ENCODE measurements around the gene NPNT.

Gene NPNT

DNA sequence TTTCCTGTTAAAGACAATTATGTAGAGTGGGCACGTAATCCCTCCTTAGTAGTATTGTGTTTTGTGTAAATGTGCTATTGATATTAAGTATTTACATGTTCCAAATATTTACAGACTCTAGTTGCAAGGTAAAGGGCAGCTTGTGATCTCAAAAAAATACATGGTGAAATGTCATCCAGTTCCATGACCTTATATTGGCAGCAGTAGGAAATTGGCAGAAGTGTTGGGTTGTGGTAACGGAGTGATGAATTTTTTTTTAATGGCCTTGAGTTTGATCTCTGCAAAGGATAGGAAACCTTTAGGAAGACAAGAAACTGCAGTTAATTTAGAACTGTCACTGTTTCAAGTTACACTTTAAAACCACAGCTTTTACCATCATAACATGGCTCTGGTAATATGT is 74.3 kb downstream of the NPNT start:
- no peak for DNase-seq (ENCODE audit: low read depth in 2 of 3, low spot score in 1 of 3)

DNA sequence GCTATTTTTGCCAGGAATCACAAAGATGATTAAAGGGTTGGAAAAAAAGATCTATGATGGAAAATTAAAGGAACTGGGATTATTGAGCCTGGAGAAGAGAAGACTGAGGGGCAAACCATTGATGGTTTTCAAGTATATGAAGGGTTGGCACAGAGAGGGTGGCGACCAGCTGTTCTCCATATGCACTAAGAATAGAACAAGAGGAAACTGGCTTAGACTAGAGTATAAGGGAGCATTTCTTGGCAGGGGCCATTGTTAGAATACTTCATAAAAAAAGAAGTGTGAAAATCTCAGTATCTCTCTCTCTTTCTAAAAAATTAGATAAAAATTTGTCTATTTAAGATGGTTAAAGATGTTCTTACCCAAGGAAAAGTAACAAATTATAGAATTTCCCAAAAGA is 75.1 kb downstream of the NPNT start:
- DNase-seq (ENCODE audit: low read depth in 2 of 3, low spot score in 1 of 3), result no peak

DNA sequence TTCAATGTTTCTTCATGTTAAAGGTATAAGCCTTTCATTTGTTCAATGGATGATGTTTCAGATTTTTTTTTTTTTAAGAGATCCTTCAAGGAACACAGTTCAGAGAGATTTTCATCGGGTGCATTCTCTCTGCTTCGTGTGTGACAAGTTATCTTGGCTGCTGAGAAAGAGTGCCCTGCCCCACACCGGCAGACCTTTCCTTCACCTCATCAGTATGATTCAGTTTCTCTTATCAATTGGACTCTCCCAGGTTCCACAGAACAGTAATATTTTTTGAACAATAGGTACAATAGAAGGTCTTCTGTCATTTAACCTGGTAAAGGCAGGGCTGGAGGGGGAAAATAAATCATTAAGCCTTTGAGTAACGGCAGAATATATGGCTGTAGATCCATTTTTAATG is 75.8 kb downstream of the NPNT start:
- DNase-seq (ENCODE audit: low read depth in 2 of 3, low spot score in 1 of 3), result no peak

DNA sequence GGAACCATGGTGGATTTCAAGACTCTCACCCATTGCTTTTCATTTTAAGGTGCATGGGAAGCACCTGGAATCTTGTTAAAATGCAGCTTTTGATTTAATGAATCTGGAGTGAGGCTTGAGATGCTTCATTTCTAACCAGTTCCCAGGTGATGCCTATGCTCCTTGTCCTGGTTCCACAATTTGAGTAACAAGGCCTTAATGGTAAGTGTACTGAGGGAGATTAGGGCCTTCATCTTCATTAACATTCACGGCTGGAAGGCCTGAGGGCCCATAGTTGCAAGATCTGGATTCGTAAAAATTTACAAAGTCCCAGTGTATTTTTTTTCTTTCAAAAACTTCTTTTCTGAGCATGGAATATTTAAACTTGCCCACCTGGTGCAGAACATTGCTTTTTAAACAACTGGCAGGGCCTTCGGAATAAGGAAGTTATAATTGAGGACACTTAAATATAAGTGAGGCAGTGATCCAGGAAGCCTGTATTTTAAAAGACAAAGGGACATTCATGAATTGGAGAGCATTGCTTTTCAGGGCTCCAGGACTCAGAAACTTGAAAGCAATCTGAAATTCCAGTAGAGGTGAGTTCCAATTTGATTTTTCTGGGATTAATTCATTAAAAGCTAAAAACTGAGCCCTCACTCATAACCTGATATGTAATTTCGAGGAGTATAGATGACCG is 77.8 kb downstream of the NPNT start:
- DNase-seq (ENCODE audit: low read depth in 2 of 3, low spot score in 1 of 3), result no peak

DNA sequence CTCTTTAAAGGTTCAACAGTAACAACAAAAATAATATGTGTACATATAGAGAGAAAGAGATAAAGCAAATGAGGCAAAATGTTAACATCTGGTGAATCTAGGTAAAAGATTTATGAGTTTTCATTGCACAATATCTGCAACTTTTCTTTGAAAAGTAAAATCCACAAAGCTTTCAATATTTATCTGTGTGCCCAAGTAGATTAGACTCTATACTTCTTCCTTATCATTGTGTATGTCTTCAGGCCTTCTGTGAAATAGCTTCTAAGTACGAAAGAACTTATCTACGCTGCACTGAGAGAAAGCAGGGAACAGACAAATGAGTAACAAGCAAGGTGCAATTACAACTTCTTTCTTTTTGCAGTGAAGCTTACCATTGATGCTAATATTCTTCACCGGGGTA is 81.6 kb downstream of the NPNT start:
- no peak for DNase-seq (ENCODE audit: low read depth in 2 of 3, low spot score in 1 of 3)

DNA sequence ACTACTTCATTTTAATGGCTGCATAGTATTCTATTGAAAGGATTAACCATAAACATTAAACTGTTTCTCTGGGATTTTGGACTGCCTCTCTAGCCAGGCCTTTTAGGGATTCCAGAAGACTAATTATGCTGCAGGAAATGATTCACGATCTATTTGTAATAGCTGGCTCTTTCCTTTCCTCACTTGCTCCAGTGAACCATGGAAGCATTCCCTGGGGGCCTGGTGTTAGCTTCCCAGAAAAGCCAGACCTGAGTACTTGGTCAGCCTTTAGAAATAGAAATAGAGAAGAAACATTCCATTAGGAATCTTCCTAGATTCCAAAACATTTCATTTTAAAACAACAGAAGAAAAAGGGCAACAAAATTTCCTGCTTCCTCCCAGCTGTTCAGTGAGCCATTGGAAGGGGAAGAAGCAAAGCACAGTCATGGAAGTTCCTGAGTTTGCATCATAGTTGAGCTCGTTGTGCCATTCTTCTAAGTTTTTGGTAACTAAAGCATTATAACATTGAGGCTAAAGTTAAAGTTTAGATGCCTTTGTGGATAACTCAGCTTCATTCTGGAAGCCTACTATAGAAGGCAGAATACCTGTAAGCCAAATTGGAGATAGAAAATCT is 83.5 kb downstream of the NPNT start:
- no peak for DNase-seq (ENCODE audit: low read depth in 2 of 3, low spot score in 1 of 3)

DNA sequence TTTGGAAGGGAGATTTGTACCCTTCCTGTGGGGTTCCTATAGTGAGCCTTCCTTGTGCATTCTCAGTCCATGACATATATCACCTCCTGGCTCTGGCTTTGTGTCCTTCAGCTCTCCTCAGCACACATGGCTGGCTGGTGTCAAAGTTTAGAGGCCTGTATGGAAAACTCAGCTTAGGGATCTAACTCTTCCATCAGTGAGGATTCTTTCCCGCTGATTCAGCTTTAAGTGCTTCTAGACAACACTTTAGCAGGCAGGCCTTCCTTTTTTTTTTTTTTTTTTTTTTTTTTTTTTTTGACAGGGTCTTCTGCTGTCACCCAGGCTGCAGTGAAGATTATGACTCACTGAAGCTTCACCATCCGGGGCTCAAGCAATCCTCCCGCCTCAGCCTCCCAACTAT is 84.2 kb downstream of the NPNT start:
- no peak for DNase-seq (ENCODE audit: low read depth in 2 of 3, low spot score in 1 of 3)

DNA sequence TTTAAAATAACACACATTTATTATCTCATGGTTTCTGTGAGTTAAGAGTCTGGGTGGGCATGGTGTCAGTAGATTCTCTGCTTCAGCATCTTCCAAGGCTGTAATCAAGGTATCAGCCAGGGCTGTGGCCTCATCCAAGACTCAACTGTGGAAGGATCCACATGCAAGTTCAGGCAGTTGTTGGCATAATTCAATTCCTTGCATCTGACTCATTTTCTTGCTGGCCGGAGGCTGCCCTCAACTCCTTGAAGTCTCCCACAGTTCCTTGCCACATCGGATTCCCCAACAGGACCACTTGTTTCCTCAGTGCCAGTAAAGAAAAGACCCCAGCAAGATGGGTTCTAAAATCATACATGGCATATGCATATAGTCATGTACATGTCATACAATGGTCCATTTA is 93.4 kb downstream of the NPNT start:
- DNase-seq (ENCODE audit: low read depth in 2 of 3, low spot score in 1 of 3), result no peak

DNA sequence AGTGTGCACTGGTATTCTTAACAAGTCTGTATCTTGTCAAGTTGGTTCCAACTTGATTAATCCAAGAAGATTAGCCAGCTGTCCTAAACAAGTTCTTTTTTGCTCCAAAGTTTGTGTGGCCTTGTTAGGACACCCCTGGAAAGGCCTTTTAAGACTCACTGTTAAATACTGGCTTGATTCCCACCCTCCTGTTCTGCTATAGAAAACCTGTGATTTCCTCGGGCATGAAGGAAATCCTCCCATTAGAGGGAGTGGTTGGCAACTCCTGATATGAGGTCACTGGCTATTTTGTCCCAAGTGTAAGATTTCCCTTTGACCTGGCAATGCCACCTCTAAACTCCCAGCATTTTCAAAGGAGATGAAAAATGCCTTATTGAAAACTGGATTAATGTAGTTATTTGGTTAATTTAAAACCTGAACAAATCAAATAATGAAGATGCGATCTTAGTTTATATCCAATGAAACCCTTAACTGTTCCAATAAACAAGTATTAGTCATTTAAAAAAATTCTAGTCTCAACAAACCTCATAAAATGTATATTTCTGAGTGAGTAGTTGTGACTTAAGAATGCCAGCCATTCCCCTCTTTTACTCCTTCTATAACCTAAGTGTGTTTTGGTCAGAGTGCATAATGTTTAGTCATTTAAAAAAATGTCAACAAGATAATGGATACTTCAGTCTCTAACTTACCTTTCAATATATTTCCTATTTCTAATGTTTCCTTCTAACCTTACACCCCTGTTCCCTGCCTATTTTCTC is 94.4 kb downstream of the NPNT start:
- no peak for DNase-seq (ENCODE audit: low read depth in 2 of 3, low spot score in 1 of 3)

DNA sequence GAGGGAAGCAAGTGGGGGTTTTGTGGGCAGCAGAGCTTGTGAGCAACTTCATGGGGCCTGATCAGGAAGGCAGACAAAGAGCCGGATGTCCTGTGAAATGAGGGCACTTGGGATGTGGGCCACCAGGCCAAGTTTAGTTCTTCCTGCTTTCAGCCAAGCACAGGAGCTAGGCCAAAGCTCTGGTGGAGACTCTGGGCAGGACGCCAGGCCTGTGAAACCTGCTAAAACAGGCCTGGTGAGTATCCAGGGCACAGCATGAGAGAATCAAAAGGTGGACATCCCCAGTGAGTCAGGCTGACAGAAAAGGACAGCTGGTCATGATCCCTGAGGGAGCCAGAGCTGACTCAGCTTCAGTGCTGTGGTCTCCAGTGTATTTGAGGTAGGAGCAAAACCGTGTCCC is 95.7 kb downstream of the NPNT start:
- DNase-seq (ENCODE audit: low read depth in 2 of 3, low spot score in 1 of 3), result no peak

DNA sequence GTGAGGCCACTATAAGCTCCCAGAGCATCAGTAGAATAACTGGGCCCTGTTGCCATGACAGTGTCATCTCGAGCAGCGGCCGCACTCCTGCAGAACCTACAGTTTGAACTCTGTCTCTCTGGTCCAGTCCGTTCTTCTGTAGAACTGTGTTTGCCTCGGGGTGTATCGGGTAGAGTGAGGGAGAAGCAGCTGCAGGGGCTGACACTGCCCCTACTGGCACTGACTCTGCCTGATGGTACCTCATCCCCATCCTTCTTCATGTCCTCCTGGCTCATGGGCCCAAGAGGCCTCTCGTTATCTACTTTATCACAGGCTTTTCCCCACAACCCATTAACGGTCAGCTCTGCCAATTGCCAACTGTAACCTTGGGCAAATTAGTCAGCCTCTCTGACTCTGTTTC is 96.5 kb downstream of the NPNT start:
- no peak for DNase-seq (ENCODE audit: low read depth in 2 of 3, low spot score in 1 of 3)

DNA sequence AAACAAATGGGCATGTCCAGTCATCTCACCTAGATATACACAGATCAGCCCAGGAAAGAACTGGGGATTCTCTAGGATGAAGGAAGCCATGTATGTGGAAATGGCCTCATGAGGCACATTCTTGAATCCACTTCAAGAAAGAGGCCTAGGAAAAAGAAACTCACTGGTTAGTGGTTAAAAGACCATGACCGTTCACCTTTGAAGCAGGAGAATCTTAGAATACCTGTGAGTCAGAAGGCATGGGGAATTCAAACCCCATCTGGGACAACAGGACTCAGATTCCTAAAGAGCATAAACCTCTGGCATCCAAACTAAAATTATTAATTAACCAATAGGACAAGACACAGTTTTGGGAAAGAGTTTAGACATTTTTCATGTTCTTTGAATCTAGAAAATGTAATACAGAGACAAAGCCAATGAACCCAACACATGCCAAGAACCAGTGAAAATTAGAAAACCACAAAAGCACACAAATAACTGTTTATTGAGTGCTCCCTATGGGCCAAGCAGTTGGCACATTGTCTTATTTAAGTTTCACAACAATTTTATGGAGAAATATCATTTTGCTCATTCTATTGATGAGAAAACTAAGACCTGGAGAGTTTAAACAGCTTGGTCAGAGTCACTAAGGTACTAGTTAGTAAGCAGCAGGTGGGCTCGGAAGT is 97.5 kb downstream of the NPNT start:
- no peak for DNase-seq (ENCODE audit: low read depth in 2 of 3, low spot score in 1 of 3)

DNA sequence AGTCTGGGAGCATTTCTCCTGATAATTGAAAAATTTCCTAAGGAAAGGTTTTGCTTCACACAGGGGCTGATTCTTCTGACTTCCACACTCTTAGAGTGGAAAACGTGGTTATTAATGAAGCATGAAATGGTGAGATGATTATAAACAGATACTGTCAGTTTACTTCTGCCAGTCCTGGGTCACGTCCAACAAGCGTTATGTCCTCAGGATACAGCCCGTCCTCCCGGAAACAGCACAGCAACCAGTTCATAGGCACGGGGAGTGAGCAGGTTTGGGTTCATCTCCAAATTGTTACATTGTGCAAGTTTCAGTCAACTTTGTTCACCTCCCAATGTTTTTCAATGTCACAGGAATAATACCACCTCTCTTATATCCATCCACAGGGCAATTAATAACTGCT is 98.8 kb downstream of the NPNT start:
- no peak for DNase-seq (ENCODE audit: low read depth in 2 of 3, low spot score in 1 of 3)

DNA sequence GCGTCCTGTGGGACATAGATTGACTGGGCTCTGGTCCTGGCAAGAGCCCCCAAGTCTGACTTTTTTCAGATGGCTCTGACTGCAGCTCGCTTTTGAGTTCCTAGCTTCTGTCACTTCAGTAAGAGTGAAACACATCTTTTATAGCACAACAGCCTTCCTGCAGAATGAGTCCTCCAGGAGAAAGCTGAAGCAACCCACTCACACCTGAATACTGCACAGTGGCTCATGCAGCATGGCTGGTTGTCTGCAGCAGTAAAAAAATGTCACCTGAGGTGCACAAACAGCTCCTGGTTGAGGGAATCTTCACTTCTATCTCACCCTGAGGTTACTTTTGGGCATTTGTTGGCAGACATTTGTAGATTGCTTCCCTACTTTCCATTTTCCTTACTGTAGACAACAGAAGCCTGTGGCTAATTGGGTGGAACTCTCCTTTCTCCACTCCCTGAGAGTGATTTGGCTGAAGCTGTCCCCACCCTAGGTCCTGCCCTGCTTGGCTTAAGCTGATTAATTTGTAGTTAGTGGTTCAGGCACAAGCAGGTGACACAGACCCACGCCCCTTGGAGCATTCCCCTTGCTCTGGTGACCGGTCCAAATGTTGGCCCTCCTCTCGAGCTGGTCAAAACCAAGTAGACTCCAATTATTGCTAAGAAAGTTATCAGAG is 99.7 kb downstream of the NPNT start:
- DNase-seq (ENCODE audit: low read depth in 2 of 3, low spot score in 1 of 3), result no peak

DNA sequence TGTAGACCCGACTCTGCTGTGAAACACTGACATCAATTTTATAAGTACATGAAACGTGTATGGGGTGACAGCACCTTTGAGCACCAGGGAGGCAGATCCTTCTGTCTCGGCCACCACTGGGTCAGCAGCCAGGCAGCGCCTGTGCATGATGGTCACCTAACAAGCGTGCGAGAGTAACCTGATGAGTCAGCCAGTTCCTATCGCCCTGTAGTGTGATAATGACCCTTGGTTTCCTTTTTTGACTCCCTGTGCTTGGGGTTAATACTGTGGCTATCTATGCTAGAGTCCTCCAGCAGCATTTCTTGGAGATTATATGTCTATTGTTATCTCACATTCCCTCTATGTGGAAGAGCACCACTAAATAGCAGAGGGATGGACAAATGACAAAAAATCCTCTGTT is 101.6 kb downstream of the NPNT start:
- no peak for DNase-seq (ENCODE audit: low read depth in 2 of 3, low spot score in 1 of 3)

DNA sequence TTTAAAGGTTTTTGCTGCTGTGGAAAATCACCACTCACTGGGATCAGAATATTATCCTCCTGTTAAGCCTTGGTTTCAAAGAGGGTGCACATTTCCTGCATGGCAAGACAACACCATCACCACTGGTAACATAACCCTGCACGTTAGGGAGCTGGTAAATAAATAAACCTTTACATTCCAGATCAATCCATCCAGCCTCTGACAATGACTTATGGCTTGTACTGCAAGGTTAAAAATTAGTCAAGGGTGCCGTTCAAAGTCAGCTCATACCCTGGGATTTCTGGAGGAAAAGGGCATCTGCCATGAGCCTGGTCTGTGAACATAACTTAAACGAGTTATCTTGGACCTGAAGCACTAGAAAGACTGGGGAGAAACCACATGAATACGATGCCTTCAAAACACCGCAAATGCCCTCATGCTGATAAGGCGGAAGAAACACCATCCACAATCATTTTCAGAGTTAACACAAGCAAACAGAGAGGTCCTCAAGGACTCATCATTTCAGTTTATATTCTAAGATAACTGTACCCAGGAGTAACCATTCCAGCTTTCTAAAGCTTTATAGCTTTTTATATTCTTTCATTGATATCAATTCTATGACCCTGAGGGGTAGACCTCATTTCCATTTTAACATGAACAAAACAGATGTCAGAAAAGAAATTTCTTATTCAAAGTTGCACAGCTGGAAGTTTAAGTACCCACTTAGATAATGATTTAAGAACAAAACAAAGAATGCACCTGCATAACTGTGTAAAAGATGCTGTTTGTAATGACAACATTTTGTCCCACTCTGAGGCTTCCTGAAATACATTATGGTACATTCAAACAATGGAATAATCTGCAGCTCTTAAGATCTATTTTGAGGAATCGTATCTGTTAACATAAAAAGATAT is 103.1 kb downstream of the NPNT start:
- DNase-seq (ENCODE audit: low read depth in 2 of 3, low spot score in 1 of 3), result no peak

DNA sequence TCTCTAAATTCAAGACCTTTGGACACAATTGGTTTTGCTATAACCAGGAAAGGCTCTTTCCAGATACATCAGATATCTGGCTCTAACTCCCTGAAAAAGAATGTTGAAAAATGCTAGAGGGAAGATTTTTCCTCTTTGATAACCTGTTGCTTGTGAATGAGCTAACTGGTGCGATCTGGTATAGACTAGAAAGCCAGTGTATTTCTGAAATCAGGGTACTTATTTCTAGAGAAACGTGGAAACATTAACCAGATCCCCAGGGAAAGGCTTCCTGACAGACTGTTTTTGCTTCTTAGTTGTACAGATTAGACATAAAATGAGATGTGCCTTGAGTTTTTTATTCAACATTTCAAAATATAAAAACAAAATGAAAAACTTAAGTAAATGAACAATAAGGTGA is 107.7 kb downstream of the NPNT start:
- DNase-seq (ENCODE audit: low read depth in 2 of 3, low spot score in 1 of 3), result no peak

DNA sequence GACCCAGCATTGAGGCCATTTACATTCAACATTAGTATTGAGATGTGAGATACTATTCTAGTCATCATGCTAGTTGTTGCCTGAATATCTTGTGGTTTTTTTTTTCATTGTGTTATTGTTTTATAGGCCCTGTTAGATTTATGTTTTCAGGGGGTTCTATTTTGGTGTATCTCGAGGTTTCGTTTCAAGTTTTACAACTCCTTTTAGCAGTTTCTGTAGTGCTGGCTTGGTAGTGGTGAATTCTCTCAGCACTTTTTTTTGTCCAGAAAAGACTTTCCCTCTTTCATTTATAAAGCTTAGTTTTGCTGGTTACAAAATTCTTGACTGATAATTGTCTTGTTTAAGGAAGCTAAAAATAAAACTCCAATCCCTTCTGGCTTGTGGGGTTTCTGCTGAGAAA is 115.5 kb downstream of the NPNT start:
- no peak for DNase-seq (ENCODE audit: low read depth in 2 of 3, low spot score in 1 of 3)

DNA sequence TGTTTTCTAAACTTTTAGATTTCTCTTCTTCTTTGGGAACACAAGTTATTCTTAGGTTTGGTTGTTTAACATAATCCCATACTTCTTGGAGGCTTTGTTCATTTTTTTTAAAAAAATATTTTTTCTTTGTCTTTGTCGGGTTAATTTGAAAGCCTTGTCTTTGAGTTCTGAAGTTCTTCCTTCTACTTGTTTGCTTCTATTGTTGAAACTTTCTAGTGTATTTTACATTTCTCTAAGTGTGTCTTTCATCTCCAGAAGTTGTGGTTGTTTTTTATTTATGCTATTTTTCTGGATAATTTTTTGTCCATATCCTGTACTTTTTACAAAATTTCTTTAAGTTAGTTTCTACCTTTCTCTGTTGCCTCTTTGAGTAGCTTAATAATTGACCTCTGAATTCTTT is 116.1 kb downstream of the NPNT start:
- no peak for DNase-seq (ENCODE audit: low read depth in 2 of 3, low spot score in 1 of 3)

DNA sequence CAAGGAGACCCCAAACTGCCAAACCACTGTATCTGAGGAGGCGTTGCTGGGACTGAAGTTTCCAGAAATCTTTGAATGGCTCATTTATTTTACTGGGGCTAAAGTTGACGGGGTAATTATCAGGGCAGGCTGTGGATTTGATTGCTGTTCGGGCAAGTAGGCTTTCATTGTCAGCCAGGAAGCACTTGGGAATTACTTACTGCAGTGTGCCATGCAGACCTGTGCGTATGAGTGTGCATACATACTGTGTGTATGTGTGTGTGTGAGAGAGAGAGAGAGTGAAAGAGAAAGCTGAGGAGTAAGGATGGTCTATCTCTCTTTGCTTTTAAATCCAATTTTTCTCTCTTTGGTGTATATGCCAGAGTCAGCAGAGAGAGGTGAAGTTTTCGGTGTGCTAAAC is 122.7 kb downstream of the NPNT start:
- DNase-seq (ENCODE audit: low read depth in 2 of 3, low spot score in 1 of 3), result no peak

DNA sequence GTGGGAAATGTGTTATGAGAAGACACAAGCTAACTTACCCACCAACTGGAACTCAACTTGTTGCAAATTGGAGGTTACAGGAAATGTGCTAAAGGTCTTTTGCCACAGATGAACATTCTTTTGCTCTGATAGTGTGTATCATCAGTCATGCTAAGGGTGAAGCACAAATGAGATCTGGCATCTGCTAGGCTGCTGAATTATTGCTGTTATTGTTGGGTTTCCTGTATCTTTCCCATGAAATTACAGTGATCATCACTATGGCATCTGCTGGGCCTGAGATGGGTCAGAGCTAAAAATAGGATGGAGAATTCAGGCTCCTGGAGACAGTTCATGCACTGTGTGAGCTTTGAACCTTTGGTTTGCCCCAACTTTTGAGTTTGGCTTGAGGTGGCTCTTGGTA is 124.5 kb downstream of the NPNT start:
- DNase-seq (ENCODE audit: low read depth in 2 of 3, low spot score in 1 of 3), result no peak

Measured in stimulated activated CD4-positive, alpha-beta T cell treated with anti-CD3 and anti-CD28 coated beads, Interleukin-12 subunit alpha, Interleukin-12 subunit beta, amount 100 ng/mL, for 48 hours (primary cell).